ENCODE results near the gene ATF6. TPM values are rescaled to one million over a fixed set of nuclear protein-coding genes. Genes with fewer than 3 reads are reported as not detected.
"Not testable (repeated sequence)": the region's sequence is repeated elsewhere in the genome, so short reads cannot be mapped to it uniquely, and the experiment has no call there.

The ATF6 gene
- 29.6 and 30.4 TPM in 2 replicates for total RNA-seq

DNA sequence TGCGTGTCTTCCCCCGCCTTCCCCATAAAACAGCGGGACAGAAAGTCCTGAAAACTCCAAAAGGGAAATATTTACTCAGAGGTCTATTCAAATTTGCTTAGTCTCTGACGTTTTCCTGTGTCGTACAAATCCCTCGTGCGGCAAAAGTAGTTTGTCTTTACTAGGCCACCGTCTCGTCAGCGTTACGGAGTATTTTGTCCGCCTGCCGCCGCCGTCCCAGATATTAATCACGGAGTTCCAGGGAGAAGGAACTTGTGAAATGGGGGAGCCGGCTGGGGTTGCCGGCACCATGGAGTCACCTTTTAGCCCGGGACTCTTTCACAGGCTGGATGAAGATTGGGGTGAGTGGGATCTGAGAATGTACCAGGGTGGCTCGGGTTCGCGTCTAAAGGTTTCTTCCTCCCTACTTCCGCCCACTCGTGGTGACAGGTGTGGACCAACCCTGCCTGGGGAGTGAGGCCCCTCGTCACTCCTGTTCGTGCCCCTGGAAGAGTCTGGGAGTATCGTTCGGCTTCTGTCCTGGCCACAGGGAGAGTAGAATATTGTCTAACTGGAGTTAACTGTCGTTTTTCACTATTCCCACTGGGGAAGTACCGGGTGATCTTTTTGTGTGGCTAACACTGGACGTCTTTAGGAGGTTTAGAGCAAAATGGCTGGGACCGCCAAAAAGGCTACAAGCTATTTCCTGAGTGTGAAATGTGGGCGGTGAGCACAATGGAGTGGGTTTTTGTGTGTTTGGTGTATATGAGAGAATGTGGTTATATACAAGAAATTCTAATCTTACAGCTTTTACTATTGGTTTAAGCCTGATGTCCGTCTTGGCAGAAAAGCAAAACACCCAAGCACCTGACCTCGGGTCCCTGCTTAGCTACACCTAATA is at the start of gene ATF6:
TSS of gene ATF6 (plus strand) at position 219 of the 880 bp plus-strand sequence. CDS start at position 260, 41 bp downstream.
- Mint-ChIP-seq H3K27me3 (ENCODE audit: low read depth) (no peaks in the 10 kb centered on the region), H3K27ac (peak within 1 kb of the TSS; percentile 96), H3K9me3 (no peaks in the 10 kb centered on the region), H3K36me3 (ENCODE audit: low read depth) (peaks cover 5% of the 10 kb centered on the region), H3K4me1 (ENCODE audit: low read depth) (peaks cover 40% of the 10 kb centered on the region), H3K4me3 (ENCODE audit: low read depth) (peak within 1 kb of the TSS; percentile 97)
- peak; percentile 77 for DNase-seq (ENCODE audit: low spot score)
- intact Hi-C loops (cut with micrococcal nuclease): loop anchor here (1.0 to 10.0 kb wide), 3 partner anchors 16 to 795 kb away; partner anchors contain the start of gene UAP1

GRCh38 chr1:161718559-161719324 is 47.4 kb upstream of the ATF6 start:
- Mint-ChIP-seq H3K4me1 (ENCODE audit: low read depth) (peaks cover 17% of the 10 kb centered on the region), H3K36me3 (ENCODE audit: low read depth) (no peaks in the 10 kb centered on the region), H3K9me3 (no peaks in the 10 kb centered on the region), H3K27ac (no peak overlapping the region), H3K4me3 (ENCODE audit: low read depth) (no peak overlapping the region), H3K27me3 (ENCODE audit: low read depth) (peaks cover 62% of the 10 kb centered on the region)
- intact Hi-C loops (cut with micrococcal nuclease): no loop called here
- no peak for DNase-seq (ENCODE audit: low spot score)

DNA sequence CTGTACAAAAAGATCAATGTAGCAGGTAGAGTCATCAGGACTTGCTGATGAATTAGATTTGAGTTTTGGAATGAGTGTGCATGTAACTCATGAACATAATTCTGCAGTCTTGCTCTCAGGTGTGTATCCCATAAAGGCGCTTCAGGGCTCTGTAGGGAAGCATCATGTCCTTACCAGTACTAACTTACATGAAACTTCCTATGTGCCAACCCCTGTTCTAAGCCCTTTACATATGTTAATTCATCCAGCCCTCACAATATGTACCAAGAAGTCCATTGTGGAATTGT is 46.9 kb upstream of the ATF6 start:
- Mint-ChIP-seq H3K4me3 (ENCODE audit: low read depth) (no peak overlapping the region), H3K36me3 (ENCODE audit: low read depth) (no peaks in the 10 kb centered on the region)

GRCh38 chr1:161720422-161720821 is 45.7 kb upstream of the ATF6 start:
- peaks cover 20% of the 10 kb centered on the region for H3K4me1 Mint-ChIP-seq (ENCODE audit: low read depth)
- peaks cover 67% of the 10 kb centered on the region for H3K27me3 Mint-ChIP-seq (ENCODE audit: low read depth)
- no peak overlapping the region for H3K4me3 Mint-ChIP-seq (ENCODE audit: low read depth)
- no peak for DNase-seq (ENCODE audit: low spot score)
- H3K36me3 Mint-ChIP-seq (ENCODE audit: low read depth): no peaks in the 10 kb centered on the region
- H3K27ac Mint-ChIP-seq: no peak overlapping the region
- intact Hi-C loops (cut with micrococcal nuclease): no loop called here
- no peaks in the 10 kb centered on the region for H3K9me3 Mint-ChIP-seq

More for the DNA sequence above, 46.9 kb upstream of the ATF6 start:
- DNase-seq (ENCODE audit: low spot score): no peak
- H3K27ac Mint-ChIP-seq: no peak overlapping the region
- no peaks in the 10 kb centered on the region for H3K9me3 Mint-ChIP-seq
- peaks cover 66% of the 10 kb centered on the region for H3K27me3 Mint-ChIP-seq (ENCODE audit: low read depth)
- intact Hi-C loops (cut with micrococcal nuclease): no loop called here
- H3K4me1 Mint-ChIP-seq (ENCODE audit: low read depth): peaks cover 17% of the 10 kb centered on the region

- intact Hi-C loops (cut with micrococcal nuclease): no loop called here
- Mint-ChIP-seq H3K36me3 (ENCODE audit: low read depth) (no peaks in the 10 kb centered on the region), H3K27ac (no peak within 1 kb of the TSS), H3K4me1 (ENCODE audit: low read depth) (peaks cover 27% of the 10 kb centered on the region), H3K9me3 (no peaks in the 10 kb centered on the region), H3K27me3 (ENCODE audit: low read depth) (peaks cover 67% of the 10 kb centered on the region), H3K4me3 (ENCODE audit: low read depth) (no peak within 1 kb of the TSS)
- no peak for DNase-seq (ENCODE audit: low spot score)
Observed at GRCh38 chr1:161720956-161721737, 45.0 kb upstream of the ATF6 start, which contains the start of gene FCRLB. FCRLB (plus strand) TSS chr1:161721544; CDS start chr1:161722673, 1,129 bp downstream.

DNA sequence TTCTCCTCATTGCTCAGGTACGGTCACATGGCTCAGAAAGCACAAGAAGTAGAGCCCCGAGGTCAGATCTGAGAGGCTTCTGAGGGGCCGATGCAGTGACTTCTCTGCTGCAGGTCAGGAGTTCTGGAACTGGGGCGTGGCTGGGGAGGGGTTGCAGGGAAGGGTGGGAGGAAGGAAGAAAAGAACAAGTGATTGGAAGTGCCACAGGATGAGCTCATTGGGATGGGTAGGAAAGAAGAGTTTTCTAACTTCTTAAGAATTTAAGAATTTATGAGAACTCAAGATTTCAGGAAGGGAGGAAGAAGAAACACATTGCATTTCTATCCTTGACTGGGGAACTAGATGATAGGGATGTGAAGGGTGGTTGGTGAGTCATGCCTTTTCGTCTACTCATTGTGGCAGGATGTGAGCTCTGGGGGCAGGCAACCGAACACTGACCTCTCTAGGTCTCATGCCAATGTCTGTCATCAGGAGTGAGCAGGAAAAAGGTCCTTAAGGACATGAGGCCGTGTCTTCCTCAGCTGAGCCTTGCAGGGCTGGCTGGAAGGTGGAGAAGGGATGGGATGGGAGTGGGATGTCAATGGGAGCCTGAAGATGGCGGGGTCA is 44.3 kb upstream of the ATF6 start:
- no peaks in the 10 kb centered on the region for H3K36me3 Mint-ChIP-seq (ENCODE audit: low read depth)
- H3K4me1 Mint-ChIP-seq (ENCODE audit: low read depth): peaks cover 27% of the 10 kb centered on the region
- no peak overlapping the region for H3K4me3 Mint-ChIP-seq (ENCODE audit: low read depth)
- intact Hi-C loops (cut with micrococcal nuclease): no loop called here
- no peaks in the 10 kb centered on the region for H3K9me3 Mint-ChIP-seq
- H3K27ac Mint-ChIP-seq: no peak overlapping the region
- no peak for DNase-seq (ENCODE audit: low spot score)
- peaks cover 64% of the 10 kb centered on the region for H3K27me3 Mint-ChIP-seq (ENCODE audit: low read depth)

DNA sequence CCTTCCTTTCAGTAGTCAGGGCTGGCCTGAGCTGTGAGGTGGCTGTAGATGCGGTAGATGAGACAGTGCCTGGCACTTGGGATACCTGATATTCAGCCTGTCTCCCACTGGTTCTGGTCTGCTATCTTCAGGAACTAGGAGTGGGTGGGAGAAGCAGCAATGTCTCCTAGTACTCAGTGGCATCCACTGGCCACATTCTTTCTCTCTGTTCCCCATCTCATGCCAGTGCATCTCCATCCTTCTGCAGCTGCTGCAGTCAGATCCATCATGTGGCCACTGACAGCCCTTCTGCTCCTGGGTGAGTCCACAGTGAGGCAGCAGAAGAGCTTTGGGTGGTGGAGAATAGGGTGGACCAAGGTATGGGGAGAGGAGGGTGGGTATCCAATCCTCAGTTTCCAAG is 43.7 kb upstream of the ATF6 start:
- no peak for DNase-seq (ENCODE audit: low spot score)
- Mint-ChIP-seq H3K4me3 (ENCODE audit: low read depth) (no peak overlapping the region), H3K9me3 (no peaks in the 10 kb centered on the region), H3K36me3 (ENCODE audit: low read depth) (no peaks in the 10 kb centered on the region), H3K27ac (no peak overlapping the region), H3K4me1 (ENCODE audit: low read depth) (peaks cover 27% of the 10 kb centered on the region), H3K27me3 (ENCODE audit: low read depth) (peaks cover 59% of the 10 kb centered on the region)
- intact Hi-C loops (cut with micrococcal nuclease): no loop called here

- no peaks in the 10 kb centered on the region for H3K36me3 Mint-ChIP-seq (ENCODE audit: low read depth)
- intact Hi-C loops (cut with micrococcal nuclease): no loop called here
- peaks cover 59% of the 10 kb centered on the region for H3K27me3 Mint-ChIP-seq (ENCODE audit: low read depth)
- H3K4me3 Mint-ChIP-seq (ENCODE audit: low read depth): no peak overlapping the region
- no peaks in the 10 kb centered on the region for H3K9me3 Mint-ChIP-seq
- peaks cover 34% of the 10 kb centered on the region for H3K4me1 Mint-ChIP-seq (ENCODE audit: low read depth)
- H3K27ac Mint-ChIP-seq: no peak overlapping the region
- no peak for DNase-seq (ENCODE audit: low spot score)
Observed at GRCh38 chr1:161723459-161724141, 42.5 kb upstream of the ATF6 start.

- H3K4me3 Mint-ChIP-seq (ENCODE audit: low read depth): peak overlapping the region; percentile 85
- H3K27ac Mint-ChIP-seq; H3K36me3 Mint-ChIP-seq (ENCODE audit: low read depth); DNase-seq (ENCODE audit: low spot score); H3K9me3 Mint-ChIP-seq; intact Hi-C loops (cut with micrococcal nuclease): not testable (repeated sequence)
- H3K4me1 Mint-ChIP-seq (ENCODE audit: low read depth): peaks cover 43% of the 10 kb centered on the region
- peaks cover 53% of the 10 kb centered on the region for H3K27me3 Mint-ChIP-seq (ENCODE audit: low read depth)
Observed at GRCh38 chr1:161725258-161725907, 40.7 kb upstream of the ATF6 start.

DNA sequence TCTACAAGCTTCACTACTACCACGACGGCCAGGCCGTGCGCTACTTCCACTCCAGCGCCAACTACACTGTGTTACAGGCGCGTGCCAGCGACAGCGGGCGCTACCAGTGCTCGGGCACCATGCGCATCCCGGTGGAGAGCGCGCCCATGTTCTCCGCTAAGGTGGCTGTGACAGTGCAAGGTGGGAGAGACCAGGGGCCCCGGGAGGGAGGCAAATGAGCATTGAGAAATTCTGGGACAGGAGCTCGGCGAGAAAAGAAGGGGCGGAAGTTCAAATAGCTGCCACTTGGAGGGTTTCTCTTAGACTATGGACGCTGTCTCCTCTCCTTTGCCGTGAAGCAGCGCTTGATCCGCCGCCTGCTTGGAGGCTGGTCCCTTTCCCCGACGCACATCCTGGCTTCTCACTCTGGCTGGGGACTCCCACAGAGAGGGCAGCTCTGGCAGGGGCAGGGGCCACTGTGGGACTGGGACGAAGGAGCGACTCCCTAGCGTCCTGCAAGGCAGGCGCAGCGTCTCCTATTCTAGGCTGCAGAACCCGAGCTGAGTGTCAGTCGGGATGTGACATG is 40.1 kb upstream of the ATF6 start:
- Mint-ChIP-seq H3K27ac (no peak overlapping the region), H3K9me3 (no peaks in the 10 kb centered on the region)

More for the DNA sequence above, 40.1 kb upstream of the ATF6 start:
- Mint-ChIP-seq H3K27me3 (ENCODE audit: low read depth) (peaks cover 48% of the 10 kb centered on the region), H3K36me3 (ENCODE audit: low read depth) (no peaks in the 10 kb centered on the region), H3K4me3 (ENCODE audit: low read depth) (peak overlapping the region; percentile 85), H3K4me1 (ENCODE audit: low read depth) (peaks cover 49% of the 10 kb centered on the region)
- intact Hi-C loops (cut with micrococcal nuclease): loop anchor here (2.0 kb wide), 1 partner anchor 15 kb away; no protein-coding TSS in a partner anchor
- DNase-seq (ENCODE audit: low spot score): peak; percentile 30
